HG03520 (cell line): ENCODE measurements around the gene EVI5L.
"Not testable (repeated sequence)": the region's sequence is repeated elsewhere in the genome, so short reads cannot be mapped to it uniquely, and the experiment has no call there.

Experiments
- ATAC-seq: cut with Tn5 transposase; IDR thresholded peaks from one replicate; pipeline ENCODE4 v1.9.1; 2021; ENCODE audit warnings: mild to moderate bottlenecking, moderate library complexity; ENCODE audit not compliant: unreplicated experiment

EVI5L gene

DNA sequence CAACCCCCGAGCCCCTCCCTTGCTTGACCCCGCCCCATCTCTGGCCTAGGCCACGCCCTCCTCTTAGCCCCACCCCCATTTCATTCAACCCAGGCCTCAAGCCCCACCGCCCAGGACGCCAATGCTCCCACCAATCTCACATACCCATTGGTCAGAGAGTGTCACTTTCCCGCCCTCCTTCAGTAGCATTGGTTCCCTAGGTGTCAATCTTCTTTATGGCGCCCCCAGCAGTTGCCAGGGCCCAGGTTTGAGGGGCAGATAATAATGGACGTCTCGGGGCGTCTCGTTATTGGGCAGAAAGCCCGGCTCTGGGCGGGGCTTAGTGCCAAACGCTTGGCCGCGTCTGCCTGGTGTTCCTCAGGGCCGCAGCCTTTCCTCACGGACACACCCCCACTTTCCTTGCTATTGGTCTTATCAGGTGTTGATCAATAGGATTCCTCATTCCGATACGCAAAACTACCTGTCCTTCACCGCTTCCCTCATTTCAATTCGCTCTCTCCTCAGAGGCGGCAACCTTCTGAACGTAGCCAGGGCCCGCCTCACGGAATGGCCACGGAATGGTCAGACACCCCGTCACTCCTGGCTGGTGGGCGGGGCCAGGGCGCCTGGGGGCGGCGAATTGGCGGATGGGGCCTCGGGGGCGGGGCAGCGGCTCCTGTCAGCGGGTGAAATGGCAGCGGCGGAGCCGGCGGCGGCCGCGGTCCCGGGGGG, at the start of gene EVI5L:
EVI5L (plus strand) TSS at position 658 of the 711 bp plus-strand sequence. CDS start 16,325 bp downstream, outside the sequence.
- peak; percentile 82 for ATAC-seq

DNA sequence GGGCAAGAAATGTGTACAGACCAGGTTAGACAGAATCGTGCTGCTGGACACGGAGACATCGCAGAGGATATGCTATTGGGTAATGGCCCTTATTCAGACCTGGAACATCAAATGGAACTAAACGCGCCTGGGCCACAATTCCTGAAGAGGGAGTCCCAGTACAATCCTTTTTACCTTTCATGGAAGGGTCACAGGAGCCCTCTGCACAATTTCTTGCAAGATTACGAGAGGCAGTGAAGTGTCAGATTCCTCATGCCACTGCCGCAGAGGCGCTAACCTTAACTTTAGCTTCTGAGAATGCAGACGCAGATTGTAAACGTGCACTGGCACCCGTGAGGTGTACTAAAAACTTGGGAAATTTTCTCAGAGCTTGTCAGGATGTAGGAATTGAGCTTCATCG, 48.9 kb upstream of the EVI5L start:
- no peak for ATAC-seq

DNA sequence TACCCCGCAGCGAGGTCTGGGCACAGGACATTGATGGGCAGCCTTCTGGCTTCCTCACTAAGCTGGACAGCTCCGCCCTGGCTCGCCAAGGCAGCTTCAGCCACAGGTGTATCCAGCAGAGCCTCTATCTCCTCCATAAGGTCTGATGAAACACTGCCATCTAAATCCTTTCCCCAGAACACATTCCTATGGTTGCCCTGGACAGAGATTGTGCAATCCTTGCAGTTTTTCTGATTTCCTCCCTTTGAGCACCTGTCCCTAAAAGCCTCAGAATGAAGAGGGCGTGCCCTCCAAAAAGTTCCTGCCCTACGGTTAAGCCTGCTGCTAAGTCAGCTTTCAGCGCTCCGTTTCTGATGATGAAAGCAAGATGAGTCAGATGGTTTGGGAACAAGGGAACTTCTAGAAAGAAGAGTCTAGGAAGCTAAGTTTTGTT, 46.0 kb upstream of the EVI5L start:
- ATAC-seq = no peak

DNA sequence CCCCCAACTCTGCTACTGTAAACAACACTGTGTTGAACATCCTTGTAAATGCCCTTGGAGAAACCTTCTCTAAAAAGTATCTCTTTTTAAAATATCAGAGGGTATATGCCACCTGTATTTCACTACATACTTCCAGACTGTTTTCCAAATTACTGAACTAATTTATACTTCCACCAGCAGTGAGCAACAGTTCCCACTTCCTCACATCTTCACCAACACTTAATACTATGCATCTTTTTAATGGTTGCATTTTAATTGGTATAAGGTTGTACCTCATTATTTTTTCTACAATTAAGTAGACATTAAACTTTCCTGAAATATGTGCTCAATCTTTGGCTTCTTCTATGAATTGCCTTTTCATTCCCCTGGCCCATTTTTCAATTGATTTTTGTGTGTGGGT, 45.2 kb upstream of the EVI5L start:
- no peak for ATAC-seq

DNA sequence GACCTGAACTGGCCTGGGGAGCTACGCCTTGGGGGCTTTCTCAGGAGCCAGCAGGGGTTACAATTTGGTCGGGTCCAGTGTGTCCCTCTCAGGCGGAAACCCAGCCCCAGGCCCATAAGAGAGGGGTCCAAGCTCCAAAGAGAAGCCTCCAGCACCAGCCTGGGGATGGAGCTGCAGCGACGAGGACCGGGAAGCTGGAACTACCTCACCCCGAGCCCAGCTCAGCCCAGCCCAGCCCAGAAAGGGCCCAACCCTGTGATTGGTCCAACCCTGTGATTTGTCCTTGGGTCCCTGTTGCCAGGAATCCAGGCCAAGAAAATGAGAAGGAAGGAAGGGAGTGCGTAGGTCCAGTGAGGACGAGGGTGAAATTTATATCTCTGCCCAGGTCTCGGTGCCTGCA, 42.9 kb upstream of the EVI5L start:
- no peak for ATAC-seq

DNA sequence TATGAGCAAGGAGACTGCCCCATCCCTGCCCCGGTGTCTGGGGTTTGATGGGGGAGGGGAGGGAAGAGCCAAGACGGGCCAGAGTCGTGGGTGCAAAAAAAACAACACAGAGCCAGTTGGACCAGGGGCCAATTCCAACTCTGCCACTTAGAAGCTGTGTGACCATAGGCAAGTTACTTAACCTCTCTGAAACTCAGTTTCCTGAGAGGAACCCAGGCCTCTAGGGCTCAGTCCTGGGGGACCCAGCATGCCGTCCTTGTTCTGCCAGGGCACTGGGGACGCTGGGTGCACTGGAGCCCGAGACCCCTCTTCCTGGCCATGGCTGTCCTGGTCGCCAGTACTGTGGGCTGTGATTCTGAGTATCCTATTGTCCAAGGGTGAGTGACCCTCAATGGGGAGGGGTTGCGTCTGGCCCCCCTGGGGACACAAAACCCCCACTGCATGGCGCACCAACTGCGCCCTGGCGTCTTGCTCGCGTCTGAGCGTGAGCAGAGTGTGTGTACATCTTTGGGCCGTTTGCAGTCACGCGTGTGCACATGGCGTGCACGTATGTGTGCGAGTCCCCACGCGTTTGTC, 42.3 kb upstream of the EVI5L start:
- no peak for ATAC-seq

DNA sequence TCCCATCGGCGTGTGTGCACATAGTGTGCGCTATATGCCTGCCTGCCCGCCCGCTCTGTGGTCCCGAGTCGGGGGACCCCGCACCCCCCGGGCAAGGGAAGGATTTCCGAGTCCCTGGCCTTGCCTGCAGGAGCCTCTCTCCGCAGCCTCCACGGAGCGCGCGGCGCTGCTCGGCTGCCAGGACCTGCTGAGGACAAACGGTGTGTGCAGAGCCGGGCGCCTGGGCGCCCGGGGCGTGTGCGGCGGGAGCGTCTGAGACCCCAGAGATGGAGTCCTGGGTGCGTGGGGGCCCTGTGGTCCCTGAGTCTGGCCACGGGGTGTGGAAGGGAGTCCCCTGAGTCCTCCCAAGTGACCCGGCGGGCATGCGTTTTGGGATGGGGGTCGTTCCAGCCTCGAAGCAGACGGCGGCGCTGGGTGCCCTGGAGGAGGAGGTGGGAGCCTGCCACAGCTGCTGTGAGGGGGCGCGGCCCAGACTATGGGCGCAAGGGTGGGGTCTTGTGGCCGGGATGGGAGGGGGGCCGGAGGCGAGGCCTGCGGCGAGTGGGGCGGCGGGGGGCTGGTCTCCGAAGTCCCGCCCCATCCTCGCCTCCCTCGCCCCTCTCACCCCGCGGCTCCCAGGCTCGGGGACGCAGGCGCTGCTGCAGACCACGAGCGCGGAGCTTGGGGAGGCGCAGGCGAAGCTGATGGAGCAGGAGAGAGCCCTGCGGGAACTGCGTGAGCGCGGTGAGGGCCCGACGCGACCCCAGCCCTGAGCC, 41.7 kb upstream of the EVI5L start:
- no peak for ATAC-seq

DNA sequence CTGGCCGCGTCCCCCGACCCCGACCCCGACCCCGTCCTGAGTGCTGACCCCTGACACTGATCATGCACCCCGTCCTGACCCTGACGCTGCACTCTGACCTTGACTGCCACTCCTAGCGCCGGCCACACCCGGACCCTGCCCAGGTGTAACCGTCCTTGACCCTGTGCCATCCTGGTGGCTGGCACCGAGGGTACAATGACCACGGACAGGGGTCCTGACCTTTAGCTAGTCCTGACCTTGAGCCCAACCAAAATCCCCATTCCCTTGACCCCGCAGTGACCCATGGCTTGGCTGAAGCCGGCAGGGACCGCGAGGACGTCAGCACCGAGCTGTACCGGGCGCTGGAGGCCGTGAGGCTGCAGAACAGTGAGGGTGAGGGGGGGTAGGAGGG, 41.1 kb upstream of the EVI5L start:
- ATAC-seq = no peak

DNA sequence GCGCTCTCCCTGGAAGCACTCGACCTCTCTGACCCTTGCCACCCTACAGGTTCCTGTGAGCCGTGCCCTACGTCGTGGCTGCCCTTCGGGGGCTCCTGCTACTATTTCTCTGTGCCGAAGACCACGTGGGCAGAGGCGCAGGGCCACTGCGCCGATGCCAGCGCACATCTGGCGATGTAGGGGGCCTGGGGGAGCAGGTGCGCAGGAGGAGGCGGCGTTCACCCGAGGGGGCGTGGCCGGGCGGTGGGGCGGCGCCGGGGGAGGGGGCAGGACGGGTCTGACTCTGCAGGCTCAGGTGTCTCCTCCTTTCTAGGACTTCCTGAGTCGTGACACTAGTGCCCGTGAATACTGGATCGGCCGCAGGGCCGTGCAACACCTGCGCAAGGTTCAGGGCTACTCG, 40.6 kb upstream of the EVI5L start:
- ATAC-seq = no peak

DNA sequence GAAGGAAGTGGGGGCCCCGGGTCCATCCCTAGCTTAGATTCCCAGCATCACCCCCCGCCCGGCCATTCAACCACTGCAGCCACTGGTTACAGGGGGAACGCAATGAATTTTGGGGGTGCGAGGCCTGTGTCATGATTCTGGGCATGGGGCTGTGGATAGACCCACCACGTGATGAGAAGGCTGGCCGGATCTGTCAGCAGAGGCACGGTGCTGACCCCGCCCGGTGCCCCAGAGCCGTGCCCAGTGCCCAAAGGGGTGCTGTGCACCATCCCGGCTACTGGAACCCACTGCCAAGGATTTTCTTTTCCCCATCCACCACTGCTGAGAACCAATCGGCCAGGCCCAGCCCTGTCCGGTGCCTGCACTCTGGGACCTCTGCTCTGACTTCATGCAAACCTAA, 39.6 kb upstream of the EVI5L start:
- ATAC-seq = no peak

DNA sequence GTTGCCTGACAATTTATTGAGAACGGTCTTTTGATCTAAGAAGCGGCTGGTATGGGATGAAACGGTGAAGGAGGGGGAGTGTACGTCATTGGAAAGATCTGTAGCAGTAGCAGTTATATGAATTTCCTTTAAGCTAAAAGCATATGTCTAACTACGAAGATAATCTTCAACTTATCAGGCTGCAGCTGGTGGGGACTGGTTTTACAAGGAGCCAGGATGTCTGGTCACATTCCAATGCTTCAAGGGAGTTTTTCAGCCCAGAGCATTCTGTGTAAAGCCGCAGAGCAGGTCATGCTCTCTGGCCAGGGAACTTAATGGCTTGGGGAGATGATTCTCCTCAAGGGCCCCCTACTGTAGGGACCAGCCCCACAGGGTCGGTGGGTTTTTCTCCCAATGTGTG, 37.7 kb upstream of the EVI5L start:
- ATAC-seq = no peak

DNA sequence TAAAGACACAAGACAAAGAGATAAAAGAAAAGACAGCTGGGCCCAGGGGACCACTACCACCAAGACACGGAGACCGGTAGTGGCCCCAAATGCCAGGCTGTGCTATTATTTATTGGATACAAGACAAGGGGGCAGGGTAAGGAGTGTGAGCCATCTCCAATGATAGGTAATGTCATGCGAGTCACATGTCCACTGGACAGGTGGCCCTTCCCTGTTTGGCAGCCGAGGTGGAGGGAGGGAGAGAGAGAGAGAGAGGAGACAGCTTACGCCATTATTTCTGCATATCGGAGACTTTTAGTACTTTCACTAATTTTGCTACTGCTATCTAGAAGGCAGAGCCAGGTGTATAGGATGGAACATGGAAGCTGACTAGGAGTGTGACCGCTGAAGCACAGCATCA, 37.3 kb upstream of the EVI5L start:
- not testable (repeated sequence) for ATAC-seq

DNA sequence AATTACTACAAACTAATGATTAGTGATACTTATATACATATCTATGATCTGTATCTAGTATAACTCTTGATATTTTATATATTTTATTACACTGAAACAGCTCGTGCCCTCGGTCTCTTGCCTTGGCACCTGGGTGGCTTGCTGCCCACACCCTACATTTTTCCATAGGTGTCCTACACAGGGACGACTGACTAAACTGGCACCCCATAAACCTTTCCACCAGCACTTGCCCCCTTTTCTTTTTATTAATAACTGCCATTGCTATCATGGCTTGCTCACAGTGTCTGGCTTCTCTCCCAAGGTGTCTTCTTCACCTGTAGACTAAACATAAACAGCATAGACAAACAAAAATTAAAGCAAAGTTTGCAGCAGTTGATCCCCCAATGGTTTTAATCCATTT, 36.5 kb upstream of the EVI5L start:
- ATAC-seq = no peak

DNA sequence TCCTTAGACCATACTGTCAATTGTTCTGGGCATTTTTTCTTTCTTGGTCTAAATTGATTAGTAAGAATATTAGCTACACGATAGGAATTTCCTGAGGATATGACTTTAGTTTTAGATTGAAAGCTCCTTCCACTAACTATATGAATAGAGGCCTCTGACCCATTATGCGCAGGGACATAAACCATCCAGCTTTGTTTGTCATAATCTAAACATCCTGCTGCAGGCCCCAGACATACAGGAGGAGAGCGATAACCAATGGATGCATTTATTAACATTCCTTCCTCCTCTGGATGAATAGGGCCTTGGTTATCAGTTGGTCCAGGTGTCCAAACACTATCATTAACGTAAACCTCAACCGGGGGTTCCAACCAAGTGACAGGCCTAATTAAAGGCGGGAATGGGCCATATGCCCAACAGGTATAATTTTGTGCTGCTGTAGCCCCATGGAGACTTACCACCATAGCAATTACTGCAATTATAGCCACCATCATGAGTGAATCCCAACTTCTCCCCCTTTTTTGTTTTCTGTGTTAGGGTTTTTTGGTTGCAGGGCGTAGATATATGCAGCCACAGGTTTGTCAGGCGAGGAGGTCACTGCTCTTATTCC, 34.4 kb upstream of the EVI5L start:
- ATAC-seq = no peak

DNA sequence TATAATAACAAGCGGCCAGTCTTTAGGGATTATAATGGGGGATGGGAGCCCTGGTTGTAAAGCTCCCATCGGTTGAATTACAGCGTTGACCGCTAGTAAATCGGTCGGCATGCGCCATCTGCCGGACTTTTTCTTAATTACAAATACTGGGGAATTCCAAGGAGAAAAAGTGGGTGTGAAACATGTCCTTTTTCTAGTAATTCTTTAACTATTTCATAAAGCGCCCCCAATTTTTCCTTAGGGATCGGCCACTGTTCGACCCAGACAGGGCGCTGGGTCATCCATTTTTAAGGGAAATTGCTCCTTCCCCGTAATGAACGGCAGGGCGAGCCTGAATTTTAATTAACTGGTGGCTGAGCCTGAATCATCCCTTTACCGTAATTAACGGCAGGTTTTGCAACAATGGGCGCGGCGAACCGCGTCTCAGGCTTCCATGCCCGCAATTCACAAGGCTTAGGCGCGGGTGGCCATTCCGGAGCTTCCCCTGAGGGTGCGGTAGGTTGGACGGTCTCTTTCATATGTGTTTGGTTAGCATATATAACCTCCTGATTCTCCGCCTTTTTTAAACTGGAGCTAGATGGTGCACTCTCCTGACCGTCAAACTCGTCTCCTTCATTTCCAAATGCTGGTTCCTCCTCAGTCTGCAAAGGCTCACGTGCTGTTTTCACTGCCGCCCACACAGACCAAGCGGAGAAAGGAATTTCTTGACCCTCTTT, 30.2 kb upstream of the EVI5L start:
- no peak for ATAC-seq

DNA sequence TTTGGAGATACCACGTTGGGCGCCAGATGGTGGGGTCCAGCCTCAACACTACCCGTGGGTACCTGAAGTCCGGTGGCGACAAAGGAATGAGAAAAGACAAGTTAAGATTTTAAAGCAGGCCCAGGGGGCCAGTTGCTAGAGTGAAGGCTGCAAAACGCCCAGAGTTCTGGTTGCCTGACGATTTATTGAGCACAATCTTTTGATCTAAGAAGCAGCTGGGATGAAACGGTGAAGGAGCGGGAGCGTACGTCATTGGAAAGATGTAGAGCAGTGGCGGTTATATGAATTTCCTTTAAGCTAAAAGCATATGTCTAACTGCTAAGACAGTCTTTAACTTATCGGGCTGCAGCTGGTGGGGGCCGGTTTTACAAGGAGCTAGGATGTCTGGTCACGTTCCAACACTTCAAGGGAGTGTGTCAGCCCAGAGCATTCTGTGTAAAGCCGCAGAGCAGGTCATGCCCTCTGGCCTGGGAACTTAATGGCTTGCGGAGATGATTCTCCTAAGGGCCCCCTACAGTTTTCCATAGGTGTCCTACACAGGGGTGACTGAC, 28.9 kb upstream of the EVI5L start:
- ATAC-seq = no peak

DNA sequence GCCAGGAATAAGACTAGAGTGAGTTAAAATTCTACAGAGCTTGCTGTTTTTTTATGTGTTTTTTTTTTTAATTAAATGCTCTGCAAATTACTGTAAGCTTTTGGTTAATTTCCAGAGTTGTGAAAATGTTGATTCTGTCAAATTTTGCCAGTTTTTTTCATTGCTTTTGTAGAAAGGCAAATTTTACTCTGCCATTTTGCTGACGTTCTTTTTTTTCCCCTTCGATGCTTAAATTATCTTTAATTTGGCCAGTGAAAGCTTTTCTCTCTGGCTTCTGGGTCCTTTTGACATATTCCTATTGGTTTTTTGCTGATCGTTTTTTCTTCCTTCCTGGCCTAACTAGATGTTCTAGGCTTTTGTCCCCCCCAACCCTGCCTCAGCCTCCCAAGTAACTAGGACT, 23.8 kb upstream of the EVI5L start:
- no peak for ATAC-seq

DNA sequence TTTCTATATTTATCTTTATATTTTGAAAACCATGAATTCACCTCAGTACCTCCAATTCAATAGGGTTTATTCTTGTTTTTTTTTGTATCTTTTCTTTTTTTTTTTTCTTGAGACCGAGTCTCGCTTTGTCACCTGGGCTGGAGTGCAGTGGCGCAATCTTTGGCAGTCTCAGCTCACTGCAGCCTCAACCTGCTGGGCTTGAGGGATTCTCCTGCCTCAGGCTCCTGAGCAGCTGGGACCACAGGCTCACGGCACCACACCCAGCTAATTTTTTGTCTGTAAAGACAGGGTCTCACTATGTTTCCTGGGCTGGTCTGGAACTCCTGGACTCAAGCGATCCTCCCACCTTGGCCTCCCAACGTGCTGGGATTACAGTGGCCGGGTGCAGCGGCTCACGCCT, 23.1 kb upstream of the EVI5L start:
- no peak for ATAC-seq

DNA sequence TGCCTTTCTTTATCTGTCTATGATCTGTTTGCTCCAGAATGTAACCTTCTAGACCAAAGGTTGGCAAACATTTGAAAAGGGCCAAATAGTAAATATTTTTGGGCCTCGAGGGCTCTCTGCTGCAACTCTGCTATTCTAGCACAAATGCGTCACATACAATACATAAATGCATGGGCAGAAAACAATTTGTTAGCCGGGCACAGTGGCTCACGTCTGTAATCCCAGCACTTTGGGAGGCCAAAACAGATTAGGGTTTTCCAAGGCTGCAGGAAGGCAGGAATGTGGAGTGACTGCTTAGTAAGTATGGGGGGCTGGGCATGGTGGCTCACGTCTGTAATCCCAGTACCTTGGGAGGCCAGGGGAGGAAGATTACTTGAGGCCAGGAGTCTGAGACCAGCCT, 21.9 kb upstream of the EVI5L start:
- no peak for ATAC-seq

DNA sequence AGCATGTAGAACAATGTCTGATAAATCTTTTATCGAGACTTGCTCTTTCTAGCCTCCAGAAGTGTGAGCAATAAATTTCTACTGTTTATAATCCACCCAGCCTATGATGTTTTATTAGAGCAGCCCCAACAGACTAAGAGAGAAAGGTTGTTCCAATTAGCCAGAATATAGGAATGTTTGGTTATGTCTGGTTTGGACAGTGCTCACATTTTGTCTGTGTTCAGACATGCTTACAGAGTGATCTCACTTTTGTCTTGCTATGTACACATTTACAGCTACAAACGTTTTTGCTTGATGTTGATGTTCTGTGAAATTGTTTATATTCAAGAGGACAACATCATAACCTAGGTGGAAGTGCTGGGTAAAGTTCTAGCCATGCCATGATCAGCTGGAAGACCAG, 18.0 kb upstream of the EVI5L start:
- ATAC-seq = no peak

DNA sequence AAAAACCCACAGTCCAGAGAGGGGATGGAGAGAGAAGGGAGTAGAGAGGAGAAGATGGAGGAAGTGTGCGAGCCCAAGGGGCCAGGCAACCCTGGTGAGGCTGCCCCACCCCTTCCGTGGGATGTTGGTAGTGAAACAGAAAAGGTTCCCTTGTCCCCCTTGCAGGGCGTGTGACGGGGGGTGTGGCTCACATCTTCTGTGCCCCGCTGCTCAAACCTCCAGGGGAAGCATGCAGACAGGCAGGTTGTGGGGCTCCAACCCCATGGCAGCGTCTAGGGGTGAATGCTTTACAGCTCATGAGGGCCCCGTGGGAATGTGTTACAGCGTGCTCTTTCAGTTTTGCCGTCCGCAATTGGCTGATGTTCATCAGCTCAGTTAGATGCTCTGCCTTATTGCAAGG, 14.7 kb upstream of the EVI5L start:
- ATAC-seq = no peak
